T-helper 1 cell (primary cell): ENCODE results near the gene TP53BP2.

ENCODE experiments used
- DNase-seq, 5 donors: peaks; one replicate each; pipeline ENCODE4 v3.0.0-alpha.2; 2012 to 2020

The TP53BP2 gene

GRCh38 chr1:223763881-223764280 lies 81.9 kb downstream of the TP53BP2 start:
- DNase-seq = no peak

GRCh38 chr1:223763251-223763650 lies 82.5 kb downstream of the TP53BP2 start:
- DNase-seq = no peak

GRCh38 chr1:223761411-223761810 lies 84.3 kb downstream of the TP53BP2 start:
- DNase-seq = no peak

GRCh38 chr1:223760833-223761232 lies 84.9 kb downstream of the TP53BP2 start:
- no peak for DNase-seq

GRCh38 chr1:223759273-223759672 lies 86.5 kb downstream of the TP53BP2 start:
- DNase-seq = no peak

- DNase-seq = no peak
Observed at GRCh38 chr1:223758734-223759133, 87.0 kb downstream of the TP53BP2 start.

- DNase-seq = no peak
Observed at GRCh38 chr1:223756806-223757700, 88.7 kb downstream of the TP53BP2 start.

- DNase-seq = no peak
Observed at GRCh38 chr1:223755992-223756775, 89.6 kb downstream of the TP53BP2 start.

GRCh38 chr1:223755432-223755792 lies 90.3 kb downstream of the TP53BP2 start:
- no peak for DNase-seq

GRCh38 chr1:223754681-223755431 lies 90.9 kb downstream of the TP53BP2 start:
- no peak for DNase-seq

GRCh38 chr1:223752721-223753515 lies 92.8 kb downstream of the TP53BP2 start:
- DNase-seq = no peak

GRCh38 chr1:223751696-223752095 lies 94.1 kb downstream of the TP53BP2 start:
- DNase-seq = no peak

GRCh38 chr1:223750730-223751570 lies 94.8 kb downstream of the TP53BP2 start:
- no peak for DNase-seq

- DNase-seq = peak; percentile 27 to 65 (median 52)
Observed at GRCh38 chr1:223748773-223749733, 96.7 kb downstream of the TP53BP2 start.

GRCh38 chr1:223748405-223748772 lies 97.4 kb downstream of the TP53BP2 start:
- DNase-seq = peak in 1 of 5 donors; percentile 45

- DNase-seq = peak in 1 of 5 donors; percentile 42
Observed at GRCh38 chr1:223747838-223748335, 97.9 kb downstream of the TP53BP2 start.

- no peak for DNase-seq
Observed at GRCh38 chr1:223745731-223746130, 100.0 kb downstream of the TP53BP2 start.

GRCh38 chr1:223742856-223743517 lies 102.8 kb downstream of the TP53BP2 start:
- DNase-seq = no peak

- no peak for DNase-seq
Observed at GRCh38 chr1:223741861-223742260, 103.9 kb downstream of the TP53BP2 start.
